Type B pancreatic cell (in vitro differentiated cells): Measurements from ENCODE around the gene EEF2. TPM values are rescaled to one million over a fixed set of nuclear protein-coding genes. Genes with fewer than 3 reads are reported as not detected.

Experiments used
- DNase-seq: peaks from one replicate; pipeline ENCODE4 v3.0.0; 2021; ENCODE audit warnings: mixed read lengths; ENCODE audit not compliant: unreplicated experiment; ENCODE audit errors: extremely low spot score
- H3K27ac Mint-ChIP-seq: 2 replicates; pipeline ENCODE4 v1.8.0; 2021; ENCODE audit warnings: mild to moderate bottlenecking, mixed read lengths
- H3K27me3 Mint-ChIP-seq: 2 replicates; pipeline ENCODE4 v1.8.0; 2021; ENCODE audit warnings: mixed read lengths
- H3K36me3 Mint-ChIP-seq: 2 replicates; pipeline ENCODE4 v1.8.0; 2021; ENCODE audit warnings: mixed read lengths
- H3K4me1 Mint-ChIP-seq: one replicate; pipeline ENCODE4 v1.8.0; 2021; ENCODE audit warnings: mixed read lengths; ENCODE audit not compliant: unreplicated experiment
- H3K4me3 Mint-ChIP-seq: 2 replicates; pipeline ENCODE4 v1.8.0; 2021; ENCODE audit warnings: mild to moderate bottlenecking, mixed read lengths
- H3K9me3 Mint-ChIP-seq: 2 replicates; pipeline ENCODE4 v1.8.0; 2021; ENCODE audit warnings: mixed read lengths
- CTCF ChIP-seq: fragments of 200-600 bp; sonication (generic); conservative IDR thresholded peaks from 2 replicates; pipeline ENCODE4 v1.5.0; 2021; ENCODE audit warnings: antibody characterized with exemption, mild to moderate bottlenecking
- total RNA-seq: library from RNA; stranded (reverse); gene quantifications from 2 replicates; pipeline ENCODE4 v1.2.1, GENCODE V29; 2021; ENCODE audit warnings: low replicate concordance

EEF2 gene
- total RNA-seq, 1 donor from 2014 or later: 2,929 TPM

GRCh38 chr19:3975637-3976087 lies 9.6 kb downstream of the EEF2 start:
- TF ChIP-seq CTCF: no peak
- H3K27me3 Mint-ChIP-seq: no peaks in the 10 kb centered on the region
- H3K27ac Mint-ChIP-seq: peak overlapping the region; percentile 70
- no peak overlapping the region for H3K4me3 Mint-ChIP-seq
- peaks cover 9% of the 10 kb centered on the region for H3K36me3 Mint-ChIP-seq
- no peaks in the 10 kb centered on the region for H3K9me3 Mint-ChIP-seq
- no peak for DNase-seq
- H3K4me1 Mint-ChIP-seq: peaks cover 7% of the 10 kb centered on the region

- no peak overlapping the region for H3K27ac Mint-ChIP-seq
- peaks cover 11% of the 10 kb centered on the region for H3K4me1 Mint-ChIP-seq
- no peaks in the 10 kb centered on the region for H3K27me3 Mint-ChIP-seq
- no peak for DNase-seq
- TF ChIP-seq CTCF: no peak
- no peaks in the 10 kb centered on the region for H3K9me3 Mint-ChIP-seq
- H3K36me3 Mint-ChIP-seq: peaks cover 9% of the 10 kb centered on the region
- H3K4me3 Mint-ChIP-seq: no peak overlapping the region
These were observed 10.1 kb downstream of the EEF2 start for GRCh38 chr19:3975144-3975543.

GRCh38 chr19:3970808-3971598 lies 14.3 kb downstream of the EEF2 start, which contains the start of gene DAPK3:
Gene DAPK3 (minus strand): TSS chr19:3971099. CDS start chr19:3969735, 1,364 bp downstream.
- no peaks in the 10 kb centered on the region for H3K27me3 Mint-ChIP-seq
- DNase-seq: peak; percentile 98
- no peaks in the 10 kb centered on the region for H3K9me3 Mint-ChIP-seq
- peak within 1 kb of the TSS; percentile 90 for H3K4me3 Mint-ChIP-seq
- H3K36me3 Mint-ChIP-seq: peaks cover 18% of the 10 kb centered on the region
- peak within 1 kb of the TSS; percentile 94 for H3K27ac Mint-ChIP-seq
- peaks cover 27% of the 10 kb centered on the region for H3K4me1 Mint-ChIP-seq
- no peak for TF ChIP-seq CTCF

- H3K27me3 Mint-ChIP-seq: no peaks in the 10 kb centered on the region
- peaks cover 14% of the 10 kb centered on the region for H3K36me3 Mint-ChIP-seq
- TF ChIP-seq CTCF: no peak
- peak overlapping the region; percentile 94 for H3K27ac Mint-ChIP-seq
- peaks cover 27% of the 10 kb centered on the region for H3K4me1 Mint-ChIP-seq
- H3K4me3 Mint-ChIP-seq: peak overlapping the region; percentile 90
- no peaks in the 10 kb centered on the region for H3K9me3 Mint-ChIP-seq
- DNase-seq: no peak
These were observed 14.9 kb downstream of the EEF2 start for GRCh38 chr19:3970313-3970807.

- Mint-ChIP-seq H3K27me3 (no peaks in the 10 kb centered on the region), H3K27ac (peak overlapping the region; percentile 94), H3K4me3 (peak overlapping the region; percentile 90), H3K36me3 (peaks cover 14% of the 10 kb centered on the region), H3K4me1 (peaks cover 27% of the 10 kb centered on the region), H3K9me3 (no peaks in the 10 kb centered on the region)
- peak; percentile 44 for TF ChIP-seq CTCF
- no peak for DNase-seq
These were observed 15.6 kb downstream of the EEF2 start for GRCh38 chr19:3969435-3970312.
